ENCODE data around the gene SHTN1. TPM values are rescaled to one million over a fixed set of nuclear protein-coding genes. Genes with fewer than 3 reads are reported as not detected.

SHTN1 gene
- total and polyA plus RNA-seq, 10 of the 15 experiments (the other 5 are each of a cell fraction or from before 2014, with no cell fraction given) = 0.79 to 4.0 (median 2.0) TPM

GRCh38 chr10:116974456-116975005, 30.5 kb downstream of the SHTN1 start:
- no peak for DNase-seq (ENCODE audit: low read depth, low spot score)

GRCh38 chr10:116973946-116974455, 31.0 kb downstream of the SHTN1 start:
- H3K27ac ChIP-seq (ENCODE audit: control insufficient read depth, insufficient read depth) = no peak overlapping the region
- H3K36me3 ChIP-seq (ENCODE audit: control insufficient read depth in 2 of 2, insufficient read depth in 2 of 2, low read length in 1 of 2) = no peaks in the 10 kb centered on the region
- no peak overlapping the region for H3K4me3 ChIP-seq
- H3K4me2 ChIP-seq (ENCODE audit: control insufficient read depth, insufficient read depth) = no peak overlapping the region
- H3K9me3 ChIP-seq (replicated peaks; ENCODE audit: control insufficient read depth, insufficient read depth, low read length) = no peaks in the 10 kb centered on the region
- intact Hi-C loops (cut with micrococcal nuclease; ENCODE audit: unreplicated experiment) (no loop called here), in situ Hi-C loops (cut with MboI) (no loop called here)
- no peak overlapping the region for H3K9ac ChIP-seq (ENCODE audit: control insufficient read depth, insufficient read depth, low read length)
- H2AFZ ChIP-seq (ENCODE audit: control insufficient read depth, low read depth, low read length) = no peak overlapping the region
- CTCF ChIA-PET = no interaction called here
- RAD21 ChIA-PET (ENCODE audit: unreplicated experiment) = no interaction called here
- no peaks in the 10 kb centered on the region for H3K79me2 ChIP-seq (ENCODE audit: control insufficient read depth, insufficient read depth, low read length)
- DNase-seq (ENCODE audit: low read depth, low spot score) (no peak), FAIRE-seq (no peak), ATAC-seq (no peak)
- no TSS peak for BruUV-seq (replicated peaks)
- POLR2A ChIA-PET = no interaction called here
- H3K27me3 ChIP-seq (replicated peaks in 1 of 2; ENCODE audit: control insufficient read depth in 2 of 2, insufficient read depth in 2 of 2, low read length in 1 of 2) = no peaks in the 10 kb centered on the region
- no peaks in the 10 kb centered on the region for H3K4me1 ChIP-seq (ENCODE audit: control insufficient read depth, insufficient read depth, low read length)
- no peaks in the 10 kb centered on the region for H4K20me1 ChIP-seq (ENCODE audit: control insufficient read depth, insufficient read depth)
- SMC1A ChIA-PET (ENCODE audit: uncharacterized antibody, unreplicated experiment) = no interaction called here
- no peak for TF ChIP-seq ZNF687 (IDR thresholded peaks at IDR 0.05)
- no peak for TF ChIP-seq PML (IDR thresholded peaks at IDR 0.05; ENCODE audit: low read length)
- TF ChIP-seq CREM (IDR thresholded peaks at IDR 0.05; ENCODE audit: low read depth) = no peak
- no peak for TF ChIP-seq BCL3 (IDR thresholded peaks at IDR 0.05; ENCODE audit: borderline replicate concordance, insufficient read depth, low read depth, low read length, poor library complexity, severe bottlenecking)
- no peak for TF ChIP-seq SREBF1 (IDR thresholded peaks at IDR 0.05; ENCODE audit: low read length)

More at GRCh38 chr10:116974456-116975005, 30.5 kb downstream of the SHTN1 start:
- Histone ChIP-seq H3K9ac (ENCODE audit: control insufficient read depth, insufficient read depth, low read length) (no peak overlapping the region), H3K4me3 (no peak overlapping the region), H3K27me3 (replicated peaks in 1 of 2; ENCODE audit: control insufficient read depth in 2 of 2, insufficient read depth in 2 of 2, low read length in 1 of 2) (no peaks in the 10 kb centered on the region), H4K20me1 (ENCODE audit: control insufficient read depth, insufficient read depth) (no peaks in the 10 kb centered on the region), H3K4me1 (ENCODE audit: control insufficient read depth, insufficient read depth, low read length) (no peaks in the 10 kb centered on the region), H3K4me2 (ENCODE audit: control insufficient read depth, insufficient read depth) (no peak overlapping the region), H3K27ac (ENCODE audit: control insufficient read depth, insufficient read depth) (no peak overlapping the region), H3K9me3 (replicated peaks; ENCODE audit: control insufficient read depth, insufficient read depth, low read length) (no peaks in the 10 kb centered on the region), H3K36me3 (ENCODE audit: control insufficient read depth in 2 of 2, insufficient read depth in 2 of 2, low read length in 1 of 2) (no peaks in the 10 kb centered on the region), H2AFZ (ENCODE audit: control insufficient read depth, low read depth, low read length) (no peak overlapping the region), H3K79me2 (ENCODE audit: control insufficient read depth, insufficient read depth, low read length) (no peaks in the 10 kb centered on the region)
- TF ChIP-seq ETV6 (conservative IDR thresholded peaks at IDR 0.05 in 1 of 2, IDR thresholded peaks at IDR 0.05 in 1 of 2; ENCODE audit: borderline replicate concordance in 1 of 2, low read depth in 1 of 2) (no peak), HCFC1 (IDR thresholded peaks at IDR 0.05; ENCODE audit: low read length) (no peak), PBX3 (IDR thresholded peaks at IDR 0.05; ENCODE audit: insufficient replicate concordance, low read depth, low read length) (no peak), BMI1 (IDR thresholded peaks at IDR 0.05; ENCODE audit: borderline replicate concordance) (no peak)
- RAD21 ChIA-PET (ENCODE audit: unreplicated experiment) = no interaction called here
- in situ Hi-C loops (cut with MboI) = no loop called here
- WGBS (ENCODE audit: insufficient coverage, insufficient replicate concordance, low lambda C conversion rate, missing lambda C conversion rate) = 4% methylated on average over 5 of the region's 5 CpGs
- SMC1A ChIA-PET (ENCODE audit: uncharacterized antibody, unreplicated experiment) = no interaction called here
- intact Hi-C loops (cut with micrococcal nuclease; ENCODE audit: unreplicated experiment) = no loop called here
- ATAC-seq (no peak), FAIRE-seq (no peak)
- BruUV-seq (replicated peaks) = no TSS peak
- CTCF ChIA-PET = no interaction called here
- POLR2A ChIA-PET = no interaction called here

All from GM12878 (cell line).